Measurements from ENCODE around the gene SCNN1B.

The SCNN1B gene

DNA sequence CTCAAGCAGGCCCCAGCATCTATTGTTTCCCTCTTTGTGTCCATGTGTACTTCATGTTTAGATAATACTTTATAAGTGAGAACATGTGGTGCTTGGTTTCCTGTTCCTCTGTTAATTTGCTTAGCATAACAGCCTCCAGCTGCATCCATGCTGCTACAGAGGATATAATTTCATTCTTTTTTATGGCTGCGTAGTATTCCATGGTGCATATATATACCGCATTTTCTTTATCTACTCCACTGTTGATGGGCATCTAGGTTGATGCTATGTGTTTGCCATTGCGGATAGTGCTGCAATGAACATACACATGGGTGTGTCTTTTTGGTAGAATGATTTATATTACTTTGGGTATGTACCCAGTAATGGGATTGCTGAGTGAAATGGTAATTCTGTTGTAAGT is 31.4 kb upstream of the SCNN1B start:
- Histone ChIP-seq H3K27me3 (ENCODE audit: low read length) (no peaks in the 10 kb centered on the region), H3K4me3 (ENCODE audit: insufficient read depth, low read length, poor library complexity, severe bottlenecking) (no peak overlapping the region)

DNA sequence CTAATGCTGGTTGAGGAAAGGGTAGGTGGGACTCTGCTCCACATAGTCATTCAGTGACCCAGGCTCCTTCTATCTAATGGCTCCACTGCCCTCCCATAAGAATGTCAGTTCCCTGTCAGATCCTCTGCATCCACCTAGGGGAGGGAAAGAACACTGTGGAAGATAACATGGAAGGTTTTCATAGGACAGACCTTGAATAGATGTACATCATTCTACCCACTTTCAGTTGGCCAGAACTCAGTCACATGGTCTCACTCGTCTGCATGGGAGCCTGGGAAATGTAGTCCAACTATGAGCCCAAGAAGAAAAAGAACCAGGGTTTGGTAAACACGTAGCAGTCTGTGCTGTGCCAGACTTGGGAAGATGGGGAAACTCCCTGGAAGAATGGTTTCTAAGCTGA is 27.1 kb upstream of the SCNN1B start:
- Histone ChIP-seq H3K9ac (ENCODE audit: low read length) (no peak overlapping the region), H3K27ac (ENCODE audit: low read depth, low read length) (no peak overlapping the region), H3K27me3 (ENCODE audit: low read length) (no peaks in the 10 kb centered on the region), H3F3A (ENCODE audit: insufficient read depth) (no peaks in the 10 kb centered on the region), H3K36me3 (ENCODE audit: low read length) (no peaks in the 10 kb centered on the region), H3K9me3 (ENCODE audit: insufficient read depth, low read length) (no peaks in the 10 kb centered on the region), H2AFZ (ENCODE audit: low read depth, low read length, severe bottlenecking) (peak overlapping the region; percentile 73), H4K20me1 (ENCODE audit: low read depth, low read length) (no peaks in the 10 kb centered on the region), H3K4me2 (ENCODE audit: low read depth, low read length, poor library complexity, severe bottlenecking) (no peak overlapping the region), H3K79me2 (ENCODE audit: insufficient read depth, low read length) (no peaks in the 10 kb centered on the region), H3K9me2 (replicated peaks; ENCODE audit: insufficient read depth, low read length) (no peaks in the 10 kb centered on the region), H3K4me3 (ENCODE audit: insufficient read depth, low read length, poor library complexity, severe bottlenecking) (no peak overlapping the region)
- no peak for TF ChIP-seq EZH2phosphoT487 (conservative IDR thresholded peaks at IDR 0.05; ENCODE audit: low read length)
- TF ChIP-seq, protein P1, sequence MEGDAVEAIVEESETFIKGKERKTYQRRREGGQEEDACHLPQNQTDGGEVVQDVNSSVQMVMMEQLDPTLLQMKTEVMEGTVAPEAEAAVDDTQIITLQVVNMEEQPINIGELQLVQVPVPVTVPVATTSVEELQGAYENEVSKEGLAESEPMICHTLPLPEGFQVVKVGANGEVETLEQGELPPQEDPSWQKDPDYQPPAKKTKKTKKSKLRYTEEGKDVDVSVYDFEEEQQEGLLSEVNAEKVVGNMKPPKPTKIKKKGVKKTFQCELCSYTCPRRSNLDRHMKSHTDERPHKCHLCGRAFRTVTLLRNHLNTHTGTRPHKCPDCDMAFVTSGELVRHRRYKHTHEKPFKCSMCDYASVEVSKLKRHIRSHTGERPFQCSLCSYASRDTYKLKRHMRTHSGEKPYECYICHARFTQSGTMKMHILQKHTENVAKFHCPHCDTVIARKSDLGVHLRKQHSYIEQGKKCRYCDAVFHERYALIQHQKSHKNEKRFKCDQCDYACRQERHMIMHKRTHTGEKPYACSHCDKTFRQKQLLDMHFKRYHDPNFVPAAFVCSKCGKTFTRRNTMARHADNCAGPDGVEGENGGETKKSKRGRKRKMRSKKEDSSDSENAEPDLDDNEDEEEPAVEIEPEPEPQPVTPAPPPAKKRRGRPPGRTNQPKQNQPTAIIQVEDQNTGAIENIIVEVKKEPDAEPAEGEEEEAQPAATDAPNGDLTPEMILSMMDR (IDR thresholded peaks at IDR 0.05; ENCODE audit: insufficient read depth, low read length, poor library complexity, severe bottlenecking), result no peak

More for the DNA sequence above, 31.4 kb upstream of the SCNN1B start:
- Histone ChIP-seq H3K27ac (ENCODE audit: low read depth, low read length) (no peak overlapping the region), H3F3A (ENCODE audit: insufficient read depth) (no peaks in the 10 kb centered on the region), H3K36me3 (ENCODE audit: low read length) (no peaks in the 10 kb centered on the region), H3K9me2 (replicated peaks; ENCODE audit: insufficient read depth, low read length) (no peaks in the 10 kb centered on the region), H4K20me1 (ENCODE audit: low read depth, low read length) (no peaks in the 10 kb centered on the region), H3K79me2 (ENCODE audit: insufficient read depth, low read length) (no peaks in the 10 kb centered on the region), H3K4me2 (ENCODE audit: low read depth, low read length, poor library complexity, severe bottlenecking) (no peak overlapping the region), H3K9me3 (ENCODE audit: insufficient read depth, low read length) (no peaks in the 10 kb centered on the region), H2AFZ (ENCODE audit: low read depth, low read length, severe bottlenecking) (no peak overlapping the region), H3K9ac (ENCODE audit: low read length) (no peak overlapping the region)
- no peak for TF ChIP-seq EZH2phosphoT487 (conservative IDR thresholded peaks at IDR 0.05; ENCODE audit: low read length)
- TF ChIP-seq, protein P1 (IDR thresholded peaks at IDR 0.05; ENCODE audit: insufficient read depth, low read length, poor library complexity, severe bottlenecking), result no peak

- no peak overlapping the region for H3K27ac ChIP-seq (ENCODE audit: low read depth, low read length)
- no peaks in the 10 kb centered on the region for H3K9me2 ChIP-seq (replicated peaks; ENCODE audit: insufficient read depth, low read length)
- TF ChIP-seq EZH2phosphoT487 (conservative IDR thresholded peaks at IDR 0.05; ENCODE audit: low read length), result no peak
- TF ChIP-seq, protein P1 (IDR thresholded peaks at IDR 0.05; ENCODE audit: insufficient read depth, low read length, poor library complexity, severe bottlenecking), result no peak
- no peaks in the 10 kb centered on the region for H4K20me1 ChIP-seq (ENCODE audit: low read depth, low read length)
- H3K79me2 ChIP-seq (ENCODE audit: insufficient read depth, low read length), result no peaks in the 10 kb centered on the region
- no peaks in the 10 kb centered on the region for H3F3A ChIP-seq (ENCODE audit: insufficient read depth)
- H3K9me3 ChIP-seq (ENCODE audit: insufficient read depth, low read length), result no peaks in the 10 kb centered on the region
- no peak overlapping the region for H3K4me3 ChIP-seq (ENCODE audit: insufficient read depth, low read length, poor library complexity, severe bottlenecking)
- no peak overlapping the region for H2AFZ ChIP-seq (ENCODE audit: low read depth, low read length, severe bottlenecking)
- no peak overlapping the region for H3K4me2 ChIP-seq (ENCODE audit: low read depth, low read length, poor library complexity, severe bottlenecking)
- no peaks in the 10 kb centered on the region for H3K27me3 ChIP-seq (ENCODE audit: low read length)
- H3K36me3 ChIP-seq (ENCODE audit: low read length), result no peaks in the 10 kb centered on the region
- H3K9ac ChIP-seq (ENCODE audit: low read length), result no peak overlapping the region
Observed at GRCh38 chr16:23276821-23277220, 25.3 kb upstream of the SCNN1B start.
